GM12865 (cell line): ENCODE measurements around the gene DYNC1H1.

Experiments
- DNase-seq: peaks from one replicate; pipeline ENCODE4 v3.0.0; 2010; ENCODE audit warnings: low read depth
- H3K4me3 ChIP-seq: 2 replicates; pipeline ENCODE4 v1.5.1; 2011; ENCODE audit warnings: mild to moderate bottlenecking, low read depth, low read length, control low read depth
- TF ChIP-seq, protein P1 (sequence below): IDR thresholded peaks from 2 replicates; pipeline ENCODE4 v1.5.1; 2011; ENCODE audit warnings: low read length, control low read depth, low read depth, inconsistent platforms; ENCODE audit not compliant: insufficient read depth; ENCODE audit errors: missing control alignments

DYNC1H1 gene

DNA sequence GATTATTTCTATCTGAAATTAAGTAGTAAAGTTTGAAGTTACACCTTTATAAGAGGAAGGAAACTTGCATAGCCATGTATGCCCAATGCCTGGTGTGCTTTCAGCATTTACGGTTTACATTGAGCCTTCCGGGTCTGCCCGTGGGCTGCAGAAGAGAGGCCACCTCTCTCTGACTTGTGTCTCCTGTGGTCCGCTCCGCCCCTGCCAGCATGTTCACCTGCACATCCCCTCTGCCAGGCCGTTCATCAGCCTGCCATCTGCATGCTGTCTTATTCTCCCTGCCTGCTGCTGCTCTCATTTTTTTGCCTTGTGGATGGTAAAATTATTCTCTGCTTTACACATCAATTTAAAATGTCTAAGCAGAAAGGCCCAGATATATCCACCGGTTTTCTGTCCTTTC lies 41.5 kb upstream of the DYNC1H1 start:
- TF ChIP-seq, protein P1, sequence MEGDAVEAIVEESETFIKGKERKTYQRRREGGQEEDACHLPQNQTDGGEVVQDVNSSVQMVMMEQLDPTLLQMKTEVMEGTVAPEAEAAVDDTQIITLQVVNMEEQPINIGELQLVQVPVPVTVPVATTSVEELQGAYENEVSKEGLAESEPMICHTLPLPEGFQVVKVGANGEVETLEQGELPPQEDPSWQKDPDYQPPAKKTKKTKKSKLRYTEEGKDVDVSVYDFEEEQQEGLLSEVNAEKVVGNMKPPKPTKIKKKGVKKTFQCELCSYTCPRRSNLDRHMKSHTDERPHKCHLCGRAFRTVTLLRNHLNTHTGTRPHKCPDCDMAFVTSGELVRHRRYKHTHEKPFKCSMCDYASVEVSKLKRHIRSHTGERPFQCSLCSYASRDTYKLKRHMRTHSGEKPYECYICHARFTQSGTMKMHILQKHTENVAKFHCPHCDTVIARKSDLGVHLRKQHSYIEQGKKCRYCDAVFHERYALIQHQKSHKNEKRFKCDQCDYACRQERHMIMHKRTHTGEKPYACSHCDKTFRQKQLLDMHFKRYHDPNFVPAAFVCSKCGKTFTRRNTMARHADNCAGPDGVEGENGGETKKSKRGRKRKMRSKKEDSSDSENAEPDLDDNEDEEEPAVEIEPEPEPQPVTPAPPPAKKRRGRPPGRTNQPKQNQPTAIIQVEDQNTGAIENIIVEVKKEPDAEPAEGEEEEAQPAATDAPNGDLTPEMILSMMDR = no peak
- DNase-seq = no peak
- H3K4me3 ChIP-seq = no peak overlapping the region

- no peak overlapping the region for H3K4me3 ChIP-seq
- no peak for DNase-seq
- TF ChIP-seq, protein P1 = no peak
Observed at GRCh38 chr14:101925152-101925551, 39.2 kb upstream of the DYNC1H1 start.

- TF ChIP-seq, protein P1 = no peak
- no peak for DNase-seq
Observed at GRCh38 chr14:101926085-101926484, 38.3 kb upstream of the DYNC1H1 start.

GRCh38 chr14:101926620-101927019 lies 37.8 kb upstream of the DYNC1H1 start:
- TF ChIP-seq, protein P1 = no peak
- H3K4me3 ChIP-seq = no peak overlapping the region
- no peak for DNase-seq

More at GRCh38 chr14:101926085-101926484, 38.3 kb upstream of the DYNC1H1 start:
- no peak overlapping the region for H3K4me3 ChIP-seq

DNA sequence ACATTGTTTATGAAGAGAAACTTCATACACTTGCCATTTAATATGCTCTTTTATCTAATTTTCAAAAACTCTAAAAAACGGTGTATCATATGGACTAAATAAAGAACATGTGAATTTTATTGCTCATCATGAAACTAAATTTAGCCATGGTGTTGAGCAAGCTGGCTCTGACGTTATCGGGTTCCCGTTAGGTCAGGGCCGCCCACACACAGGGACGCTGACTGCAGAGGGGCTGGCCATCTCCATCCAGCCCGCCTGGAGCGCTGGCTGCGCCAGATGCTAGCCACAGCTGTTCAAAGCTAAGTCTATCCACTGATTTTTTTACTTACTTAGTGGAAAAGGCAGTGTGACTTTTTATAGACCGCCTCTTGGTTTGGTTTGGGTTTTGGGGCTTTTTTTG lies 36.5 kb upstream of the DYNC1H1 start:
- DNase-seq = no peak
- H3K4me3 ChIP-seq = no peak overlapping the region
- TF ChIP-seq, protein P1 = no peak

DNA sequence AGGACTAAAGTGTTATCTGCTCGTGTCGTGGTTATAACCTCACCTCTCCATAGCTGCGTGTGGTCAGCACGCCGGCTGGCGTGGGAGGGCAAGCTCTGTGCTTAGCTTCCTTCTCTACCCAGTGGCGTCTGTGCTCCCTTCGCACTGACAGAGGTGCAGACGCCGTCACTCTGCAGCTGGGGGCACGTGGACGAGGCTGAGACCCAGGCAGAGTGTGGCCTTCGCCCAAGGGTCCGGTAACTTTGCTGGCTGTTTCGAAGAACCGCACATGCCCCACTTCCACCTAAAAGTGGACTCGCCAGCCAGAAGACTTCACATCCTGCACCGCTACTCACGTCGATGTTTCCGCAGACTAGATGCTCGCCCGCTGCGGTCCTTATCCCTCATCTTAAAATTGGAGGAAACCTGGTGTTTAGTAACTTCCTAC lies 35.9 kb upstream of the DYNC1H1 start:
- TF ChIP-seq, protein P1 = no peak
- H3K4me3 ChIP-seq = no peak overlapping the region
- DNase-seq = no peak

GRCh38 chr14:101929096-101929495 lies 35.3 kb upstream of the DYNC1H1 start:
- DNase-seq = no peak
- no peak overlapping the region for H3K4me3 ChIP-seq
- TF ChIP-seq, protein P1 = no peak
